ENCODE measurements around the gene ZNF710.

- TF ChIP-seq CTCF (IDR thresholded peaks at IDR 0.05) = no peak
- TF ChIP-seq POLR2AphosphoS5 (IDR thresholded peaks at IDR 0.05) = no peak
- no peak for TF ChIP-seq POLR2A (IDR thresholded peaks at IDR 0.05; ENCODE audit: low read depth)
- TF ChIP-seq EP300 (IDR thresholded peaks at IDR 0.05) = no peak
Observed at GRCh38 chr15:90126022-90126421, 124.9 kb downstream of the ZNF710 start.

Data from esophagus muscularis mucosa (tissue), 4 donors.